Caco-2 (cell line): ENCODE measurements around the gene PPP2R3A. TPM values are rescaled to one million over a fixed set of nuclear protein-coding genes. Genes with fewer than 3 reads are reported as not detected.
A peak's percentile ranks its signal among the peaks of the same experiment; 100 is the strongest.

Source experiments
- Bru-seq: library from RNA; stranded (reverse); fragments of 400-500 nt; gene quantifications from one replicate; lab custom pipeline; 2021; lab: Mats Ljungman, UMichigan
- BruChase-seq, 2 experiments: library from RNA; stranded (reverse); fragments of 400-500 nt; gene quantifications; one replicate each; lab custom pipeline; 2021; lab: Mats Ljungman, UMichigan
- BruUV-seq: library from RNA; stranded (reverse); fragments of 400-500 nt; replicated peaks from 2 replicates; lab custom pipeline; 2021; lab: Mats Ljungman, UMichigan
- CTCF ChIA-PET: fragments of 300-600 bp; sonication (Branson Sonifier 250); formaldehyde crosslinking; loops from one replicate; lab custom pipeline; 2022; ENCODE audit warnings: antibody characterized with exemption; lab: Charles Lee
- POLR2A ChIA-PET: fragments of 300-600 bp; sonication (Branson Sonifier 250); formaldehyde crosslinking; loops from one replicate; lab custom pipeline; 2022; ENCODE audit warnings: antibody characterized with exemption; lab: Charles Lee
- DNase-seq, 2 experiments: peaks; one replicate each; pipeline versions ENCODE4 v3.0.0 to v3.0.0-alpha.2; 2020 to 2022
- H3K27me3 ChIP-seq: replicated peaks from 2 replicates; pipeline ENCODE4 v1.6.0; 2011; ENCODE audit warnings: low read length; ENCODE audit not compliant: control insufficient read depth, insufficient read depth
- H3K36me3 ChIP-seq: 2 replicates; pipeline ENCODE4 v1.5.1; 2011; ENCODE audit warnings: low read length; ENCODE audit not compliant: control insufficient read depth, insufficient read depth
- H3K4me1 ChIP-seq: fragments of 250-450 bp; sonication (Bioruptor Pico); 2 replicates; pipeline ENCODE4 v1.5.1; 2020; ENCODE audit warnings: mild to moderate bottlenecking
- H3K4me3 ChIP-seq: 2 replicates; pipeline ENCODE4 v1.5.1; 2011; ENCODE audit warnings: low read depth, mild to moderate bottlenecking, control low read depth, low read length
- H3K9me3 ChIP-seq: fragments of 250-450 bp; sonication (Bioruptor Pico); 2 replicates; pipeline ENCODE4 v1.5.1; 2020; ENCODE audit warnings: mild to moderate bottlenecking, moderate library complexity
- H3K27ac Mint-ChIP-seq: one replicate; pipeline ENCODE4 v1.8.0; 2022; ENCODE audit warnings: mixed read lengths; ENCODE audit not compliant: unreplicated experiment
- H3K27me3 Mint-ChIP-seq: one replicate; pipeline ENCODE4 v1.8.0; 2022; ENCODE audit warnings: mixed read lengths; ENCODE audit not compliant: insufficient read depth, unreplicated experiment
- H3K36me3 Mint-ChIP-seq: one replicate; pipeline ENCODE4 v1.8.0; 2022; ENCODE audit warnings: mild to moderate bottlenecking, mixed read lengths; ENCODE audit not compliant: insufficient read depth, unreplicated experiment
- H3K4me1 Mint-ChIP-seq: one replicate; pipeline ENCODE4 v1.8.0; 2022; ENCODE audit warnings: low read depth, mixed read lengths; ENCODE audit not compliant: unreplicated experiment
- H3K4me3 Mint-ChIP-seq: one replicate; pipeline ENCODE4 v1.8.0; 2022; ENCODE audit warnings: mild to moderate bottlenecking, moderate library complexity, mixed read lengths; ENCODE audit not compliant: unreplicated experiment
- H3K9me3 Mint-ChIP-seq: one replicate; pipeline ENCODE4 v1.8.0; 2022; ENCODE audit warnings: mixed read lengths; ENCODE audit not compliant: unreplicated experiment
- intact Hi-C: fragments of 100-400 bp; cut with micrococcal nuclease; formaldehyde crosslinking; loops from one replicate; pipeline ENCODE4 v1.10.0; 2022; ENCODE audit not compliant: unreplicated experiment
- long read RNA-seq: library from polyadenylated mRNA; stranded (forward); transcript quantifications from one replicate; pipeline ENCODE4 v2.0.0, GENCODE V29; 2022
- total RNA-seq: library from RNA; stranded (reverse); gene quantifications from 2 replicates; pipeline ENCODE4 v1.2.3, GENCODE V29; 2022
- TF ChIP-seq, protein P1 (sequence below), 2 experiments: fragments of 200-600 bp in 1 of 2; IDR thresholded peaks; 1 replicate in 1 of 2; 2 replicates in 1 of 2; pipeline versions ENCODE4 v1.5.1 to v1.8.0; 2011 to 2022; ENCODE audit warnings: antibody characterized with exemption in 1 of 2, control low read depth in 1 of 2, inconsistent platforms in 1 of 2, low read depth in 1 of 2, low read length in 1 of 2, mild to moderate bottlenecking in 1 of 2, moderate library complexity in 1 of 2; ENCODE audit not compliant: insufficient read depth in 1 of 2, severe bottlenecking in 1 of 2, unreplicated experiment in 1 of 2

The PPP2R3A gene, protein sequence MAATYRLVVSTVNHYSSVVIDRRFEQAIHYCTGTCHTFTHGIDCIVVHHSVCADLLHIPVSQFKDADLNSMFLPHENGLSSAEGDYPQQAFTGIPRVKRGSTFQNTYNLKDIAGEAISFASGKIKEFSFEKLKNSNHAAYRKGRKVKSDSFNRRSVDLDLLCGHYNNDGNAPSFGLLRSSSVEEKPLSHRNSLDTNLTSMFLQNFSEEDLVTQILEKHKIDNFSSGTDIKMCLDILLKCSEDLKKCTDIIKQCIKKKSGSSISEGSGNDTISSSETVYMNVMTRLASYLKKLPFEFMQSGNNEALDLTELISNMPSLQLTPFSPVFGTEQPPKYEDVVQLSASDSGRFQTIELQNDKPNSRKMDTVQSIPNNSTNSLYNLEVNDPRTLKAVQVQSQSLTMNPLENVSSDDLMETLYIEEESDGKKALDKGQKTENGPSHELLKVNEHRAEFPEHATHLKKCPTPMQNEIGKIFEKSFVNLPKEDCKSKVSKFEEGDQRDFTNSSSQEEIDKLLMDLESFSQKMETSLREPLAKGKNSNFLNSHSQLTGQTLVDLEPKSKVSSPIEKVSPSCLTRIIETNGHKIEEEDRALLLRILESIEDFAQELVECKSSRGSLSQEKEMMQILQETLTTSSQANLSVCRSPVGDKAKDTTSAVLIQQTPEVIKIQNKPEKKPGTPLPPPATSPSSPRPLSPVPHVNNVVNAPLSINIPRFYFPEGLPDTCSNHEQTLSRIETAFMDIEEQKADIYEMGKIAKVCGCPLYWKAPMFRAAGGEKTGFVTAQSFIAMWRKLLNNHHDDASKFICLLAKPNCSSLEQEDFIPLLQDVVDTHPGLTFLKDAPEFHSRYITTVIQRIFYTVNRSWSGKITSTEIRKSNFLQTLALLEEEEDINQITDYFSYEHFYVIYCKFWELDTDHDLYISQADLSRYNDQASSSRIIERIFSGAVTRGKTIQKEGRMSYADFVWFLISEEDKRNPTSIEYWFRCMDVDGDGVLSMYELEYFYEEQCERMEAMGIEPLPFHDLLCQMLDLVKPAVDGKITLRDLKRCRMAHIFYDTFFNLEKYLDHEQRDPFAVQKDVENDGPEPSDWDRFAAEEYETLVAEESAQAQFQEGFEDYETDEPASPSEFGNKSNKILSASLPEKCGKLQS (N-terminal part only)
- total RNA-seq: 9.5 and 10.2 TPM in 2 replicates
- percentile 67 among the genes with signal in this experiment for Bru-seq, nascent RNA
- percentile 64 among the genes with signal in this experiment for BruChase-seq, experiment 1, labeled RNA remaining after a 2-hour chase
- BruChase-seq, experiment 2, labeled RNA remaining after a 6-hour chase: percentile 58 among the genes with signal in this experiment
- long read RNA-seq, full-length matches to known transcripts: 2 of 17 reads
- long read RNA-seq, partial matches to known transcripts: 3 of 17 reads
- long read RNA-seq, other reads (novel, unspliced or antisense): 12 of 17 reads

GRCh38 chr3:135965506-135966270 is at the start of gene PPP2R3A:
TSS of gene PPP2R3A (plus strand) at chr3:135965728. CDS start at chr3:136001499, 35,771 bp downstream.
- peak; percentile 87 to 88 for DNase-seq
- H3K4me1 Mint-ChIP-seq: peaks cover 35% of the 10 kb centered on the region
- ChIA-PET POLR2A (interaction anchor here (1.0 kb wide), 1 partner anchor 77 kb away, joined by 6 read pairs; no protein-coding TSS in a partner anchor), CTCF (interaction anchor here (2.3 kb wide), 1 partner anchor 77 kb away, joined by 11 read pairs; no protein-coding TSS in a partner anchor)
- peaks cover 16% of the 10 kb centered on the region for H3K9me3 Mint-ChIP-seq
- H3K36me3 ChIP-seq: no peaks in the 10 kb centered on the region; the same call in 1 of the 2 replicates
- peak within 1 kb of the TSS; percentile 54 for H3K4me3 ChIP-seq
- H3K27me3 ChIP-seq: no peaks in the 10 kb centered on the region
- H3K4me1 ChIP-seq: peaks cover 36% of the 10 kb centered on the region
- intact Hi-C loops: loop anchor here (1.0 to 2.0 kb wide), 4 partner anchors 29 to 77 kb away; no protein-coding TSS in a partner anchor
- no peaks in the 10 kb centered on the region for H3K27me3 Mint-ChIP-seq
- H3K27ac Mint-ChIP-seq: peak within 1 kb of the TSS; percentile 79
- BruUV-seq: no TSS peak
- no peaks in the 10 kb centered on the region for H3K36me3 Mint-ChIP-seq
- TF ChIP-seq, protein P1, sequence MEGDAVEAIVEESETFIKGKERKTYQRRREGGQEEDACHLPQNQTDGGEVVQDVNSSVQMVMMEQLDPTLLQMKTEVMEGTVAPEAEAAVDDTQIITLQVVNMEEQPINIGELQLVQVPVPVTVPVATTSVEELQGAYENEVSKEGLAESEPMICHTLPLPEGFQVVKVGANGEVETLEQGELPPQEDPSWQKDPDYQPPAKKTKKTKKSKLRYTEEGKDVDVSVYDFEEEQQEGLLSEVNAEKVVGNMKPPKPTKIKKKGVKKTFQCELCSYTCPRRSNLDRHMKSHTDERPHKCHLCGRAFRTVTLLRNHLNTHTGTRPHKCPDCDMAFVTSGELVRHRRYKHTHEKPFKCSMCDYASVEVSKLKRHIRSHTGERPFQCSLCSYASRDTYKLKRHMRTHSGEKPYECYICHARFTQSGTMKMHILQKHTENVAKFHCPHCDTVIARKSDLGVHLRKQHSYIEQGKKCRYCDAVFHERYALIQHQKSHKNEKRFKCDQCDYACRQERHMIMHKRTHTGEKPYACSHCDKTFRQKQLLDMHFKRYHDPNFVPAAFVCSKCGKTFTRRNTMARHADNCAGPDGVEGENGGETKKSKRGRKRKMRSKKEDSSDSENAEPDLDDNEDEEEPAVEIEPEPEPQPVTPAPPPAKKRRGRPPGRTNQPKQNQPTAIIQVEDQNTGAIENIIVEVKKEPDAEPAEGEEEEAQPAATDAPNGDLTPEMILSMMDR (IDR thresholded peaks at IDR 0.05; ENCODE audit: insufficient read depth in 1 of 2, low read depth in 1 of 2, low read length in 1 of 2, severe bottlenecking in 1 of 2, unreplicated experiment in 1 of 2): no peak
- peak within 1 kb of the TSS; percentile 75 for H3K4me3 Mint-ChIP-seq
- no peaks in the 10 kb centered on the region for H3K9me3 ChIP-seq

GRCh38 chr3:135916310-135916709 is 49.2 kb upstream of the PPP2R3A start:
- H3K9me3 Mint-ChIP-seq: no peaks in the 10 kb centered on the region
- Histone ChIP-seq H3K4me1 (no peaks in the 10 kb centered on the region), H3K36me3 (no peaks in the 10 kb centered on the region), H3K27me3 (no peaks in the 10 kb centered on the region), H3K9me3 (no peaks in the 10 kb centered on the region), H3K4me3 (no peak overlapping the region)
- H3K36me3 Mint-ChIP-seq: no peaks in the 10 kb centered on the region
- ChIA-PET CTCF (interaction anchor here (3.2 kb wide), 1 partner anchor 126 kb away, joined by 11 read pairs; no protein-coding TSS in a partner anchor), POLR2A (no interaction called here)
- DNase-seq: no peak
- no TSS peak for BruUV-seq
- intact Hi-C loops: no loop called here
- no peaks in the 10 kb centered on the region for H3K4me1 Mint-ChIP-seq
- H3K27me3 Mint-ChIP-seq: no peaks in the 10 kb centered on the region
- no peak overlapping the region for H3K27ac Mint-ChIP-seq
- H3K4me3 Mint-ChIP-seq: no peak overlapping the region
- TF ChIP-seq, protein P1 (IDR thresholded peaks at IDR 0.05; ENCODE audit: insufficient read depth in 1 of 2, low read depth in 1 of 2, low read length in 1 of 2, severe bottlenecking in 1 of 2, unreplicated experiment in 1 of 2): no peak
